GM18909 (cell line): ENCODE data around the gene LARGE2.

Source experiments
- ATAC-seq: cut with Tn5 transposase; IDR thresholded peaks from one replicate; pipeline ENCODE4 v1.9.1; 2021; ENCODE audit warnings: mild to moderate bottlenecking; ENCODE audit not compliant: unreplicated experiment, poor library complexity

LARGE2 gene

GRCh38 chr11:45927684-45928413, 5.4 kb downstream of the LARGE2 start:
- no peak for ATAC-seq

GRCh38 chr11:45928535-45929215, 6.2 kb downstream of the LARGE2 start:
- no peak for ATAC-seq

- ATAC-seq: peak; percentile 16
Measured at GRCh38 chr11:45929486-45930030, 7.1 kb downstream of the LARGE2 start.

- peak; percentile 94 for ATAC-seq
Measured at GRCh38 chr11:45930031-45930794, 7.8 kb downstream of the LARGE2 start.

GRCh38 chr11:45930951-45931570, 8.6 kb downstream of the LARGE2 start:
- no peak for ATAC-seq

GRCh38 chr11:45931739-45932138, 9.3 kb downstream of the LARGE2 start:
- ATAC-seq: no peak

- no peak for ATAC-seq
Measured at GRCh38 chr11:45932217-45932616, 9.8 kb downstream of the LARGE2 start.

- no peak for ATAC-seq
Measured at GRCh38 chr11:45933131-45933831, 10.8 kb downstream of the LARGE2 start.

- no peak for ATAC-seq
Measured at GRCh38 chr11:45933846-45934579, 11.6 kb downstream of the LARGE2 start.

- no peak for ATAC-seq
Measured at GRCh38 chr11:45934580-45935318, 12.3 kb downstream of the LARGE2 start.

- no peak for ATAC-seq
Measured at GRCh38 chr11:45935349-45936064, 13.1 kb downstream of the LARGE2 start.

- no peak for ATAC-seq
Measured at GRCh38 chr11:45936511-45937054, 14.1 kb downstream of the LARGE2 start.

- no peak for ATAC-seq
Measured at GRCh38 chr11:45937916-45938315, 15.5 kb downstream of the LARGE2 start.

- no peak for ATAC-seq
Measured at GRCh38 chr11:45939836-45940235, 17.4 kb downstream of the LARGE2 start.

GRCh38 chr11:45941285-45941684, 18.8 kb downstream of the LARGE2 start:
- ATAC-seq: no peak

- ATAC-seq: no peak
Measured at GRCh38 chr11:45942381-45942780, 19.9 kb downstream of the LARGE2 start.

- ATAC-seq: no peak
Measured at GRCh38 chr11:45945397-45945999, 23.0 kb downstream of the LARGE2 start.
